ENCODE results near the gene RPTOR. TPM values are rescaled to one million over a fixed set of nuclear protein-coding genes. Genes with fewer than 3 reads are reported as not detected.

RPTOR gene
- total RNA-seq, 1 experiment from 2014 or later: 25.1 TPM

GRCh38 chr17:80907281-80907680 lies 362.6 kb downstream of the RPTOR start:
- Histone ChIP-seq H3K23me2 (ENCODE audit: insufficient read length, low read depth, low read length, poor library complexity, severe bottlenecking) (no peaks in the 10 kb centered on the region), H4K20me1 (ENCODE audit: control insufficient read depth, insufficient read depth, insufficient read length) (peaks cover 2% of the 10 kb centered on the region), H2BK20ac (ENCODE audit: low read depth, low read length, poor library complexity, severe bottlenecking) (no peak overlapping the region), H3K27ac (ENCODE audit: insufficient read length, low read depth, low read length) (no peak overlapping the region), H2AFZ (ENCODE audit: low read length) (no peak overlapping the region), H3K56ac (ENCODE audit: insufficient read length, low read depth, low read length) (no peak overlapping the region), H3K4ac (ENCODE audit: low read depth, low read length) (no peak overlapping the region), H2BK120ac (ENCODE audit: low read depth, low read length, poor library complexity, severe bottlenecking) (no peak overlapping the region), H2BK12ac (ENCODE audit: insufficient read length, low read depth, low read length) (no peak overlapping the region), H3K9ac (ENCODE audit: extremely low read depth, insufficient read length, low read length) (no peak overlapping the region), H3K4me1 (ENCODE audit: insufficient read depth, low read length) (no peaks in the 10 kb centered on the region), H2AK5ac (ENCODE audit: insufficient read length, low read length) (no peak overlapping the region), H3K9me3 (ENCODE audit: control insufficient read depth, low read depth, low read length) (no peaks in the 10 kb centered on the region), H4K91ac (ENCODE audit: insufficient read length, low read depth, low read length) (no peak overlapping the region), H3K14ac (ENCODE audit: insufficient read depth, low read length) (no peak overlapping the region), H4K5ac (ENCODE audit: insufficient read length, low read depth, low read length) (no peak overlapping the region), H2BK15ac (ENCODE audit: low read depth, low read length) (no peak overlapping the region), H3K23ac (ENCODE audit: insufficient read length, low read depth, low read length) (no peak overlapping the region), H4K8ac (replicated peaks; ENCODE audit: insufficient read length, low read depth, low read length) (no peak overlapping the region), H3K79me1 (ENCODE audit: insufficient read depth, low read depth, low read length, poor library complexity, severe bottlenecking) (no peaks in the 10 kb centered on the region), H2BK5ac (ENCODE audit: insufficient read length, low read length) (no peak overlapping the region), H3K79me2 (ENCODE audit: insufficient read depth, low read length) (no peaks in the 10 kb centered on the region), H3K18ac (ENCODE audit: insufficient read length, low read depth, low read length) (no peak overlapping the region), H3K27me3 (ENCODE audit: insufficient read depth, low read length) (no peaks in the 10 kb centered on the region), H3K4me2 (ENCODE audit: insufficient read depth, insufficient read length, low read length) (no peak overlapping the region), H3T11ph (ENCODE audit: low read length) (no peak overlapping the region)
- no peak overlapping the region for H3K27ac Mint-ChIP-seq
- DNase-seq: no peak
- TF ChIP-seq CTCF (conservative IDR thresholded peaks at IDR 0.05): no peak
- no CpG with 5 or more reads among the region's 12 CpGs for WGBS (ENCODE audit: extremely low coverage, insufficient read length, low lambda C conversion rate)
- no peak overlapping the region for H3K4me3 Mint-ChIP-seq
- H3K4me1 Mint-ChIP-seq: peaks cover 3% of the 10 kb centered on the region in 2 experiments; a peak in 3 of 4 replicates
- H3K27me3 Mint-ChIP-seq (ENCODE audit: low read depth): peaks cover 2% of the 10 kb centered on the region; the same call in 1 of the 2 replicates
- H3K36me3 Mint-ChIP-seq (ENCODE audit: insufficient read depth in 1 of 3, low read depth in 3 of 3): peaks cover 2 to 20% (median 10%) of the 10 kb centered on the region in 3 experiments; a peak in 5 of 7 replicates
- no peaks in the 10 kb centered on the region for H3K9me3 Mint-ChIP-seq

All from H9 (cell line).